G401 (cell line): Measurements from ENCODE around the gene MT1B. TPM values are rescaled to one million over a fixed set of nuclear protein-coding genes. Genes with fewer than 3 reads are reported as not detected.

Experiments
- DNase-seq: peaks from one replicate; pipeline ENCODE4 v3.0.0-alpha.2; 2015; ENCODE audit warnings: low spot score
- in situ Hi-C: cut with HindIII; loops from 2 replicates; pipeline ENCODE4 v1.10.0; 2016; ENCODE audit warnings: low sequenced_read_pairs, mixed read lengths
- total RNA-seq: library from RNA; depleted of rRNA; stranded (reverse); fragments of >200 nt; shearing (Covaris generic); gene quantifications from 2 replicates; pipeline ENCODE4 v1.2.3, GENCODE V29; 2014; rRNA removed

MT1B gene
- total RNA-seq = not detected in 2 replicates

DNA sequence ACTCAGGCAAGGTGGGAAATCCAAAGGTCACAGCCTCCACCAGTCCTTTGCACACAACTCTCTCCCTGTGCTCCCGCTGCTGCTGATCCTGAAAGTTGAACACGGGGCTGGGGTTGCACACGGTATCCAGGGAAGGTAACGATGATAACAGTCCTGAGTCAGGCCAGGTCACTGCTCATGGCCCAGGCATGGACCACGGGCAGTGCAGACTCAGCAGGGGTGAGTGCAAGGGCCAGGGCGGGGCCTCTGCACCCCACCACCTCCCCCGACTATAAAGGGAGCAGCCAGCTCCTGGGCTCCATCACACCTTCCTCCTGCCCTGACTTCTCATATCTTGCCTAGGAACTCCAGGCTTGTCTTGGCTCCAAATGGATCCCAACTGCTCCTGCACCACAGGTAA is at the start of gene MT1B:
TSS of gene MT1B (plus strand) at position 301 of the 400 bp plus-strand sequence. CDS start at position 369, 68 bp downstream.
- no peak for DNase-seq
- in situ Hi-C loops = loop anchor here (5.0 kb wide), 1 partner anchor 39 kb away; no protein-coding TSS in a partner anchor

GRCh38 chr16:56603589-56603988 is 48.1 kb upstream of the MT1B start:
- DNase-seq = peak; percentile 66
- in situ Hi-C loops = no loop called here

DNA sequence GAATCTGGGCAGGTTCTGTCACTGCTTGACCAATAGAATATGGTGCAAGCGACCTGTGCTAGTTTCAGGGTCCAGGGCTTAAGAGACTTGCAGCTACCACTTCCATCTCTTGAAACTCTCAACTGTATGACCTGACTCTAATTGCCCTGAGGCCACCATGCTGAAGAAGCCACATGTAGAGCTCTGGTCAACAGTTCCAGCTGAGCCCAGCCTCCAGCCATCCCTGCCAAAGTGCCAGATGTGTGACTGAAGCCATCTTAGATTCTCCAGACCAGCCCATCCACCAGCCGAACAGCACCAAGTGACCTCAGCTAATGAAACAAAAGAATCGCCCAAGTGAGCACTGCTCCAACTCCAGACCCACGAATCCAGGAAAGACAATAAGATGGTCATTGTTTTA is 46.7 kb upstream of the MT1B start:
- in situ Hi-C loops = no loop called here
- DNase-seq = no peak

DNA sequence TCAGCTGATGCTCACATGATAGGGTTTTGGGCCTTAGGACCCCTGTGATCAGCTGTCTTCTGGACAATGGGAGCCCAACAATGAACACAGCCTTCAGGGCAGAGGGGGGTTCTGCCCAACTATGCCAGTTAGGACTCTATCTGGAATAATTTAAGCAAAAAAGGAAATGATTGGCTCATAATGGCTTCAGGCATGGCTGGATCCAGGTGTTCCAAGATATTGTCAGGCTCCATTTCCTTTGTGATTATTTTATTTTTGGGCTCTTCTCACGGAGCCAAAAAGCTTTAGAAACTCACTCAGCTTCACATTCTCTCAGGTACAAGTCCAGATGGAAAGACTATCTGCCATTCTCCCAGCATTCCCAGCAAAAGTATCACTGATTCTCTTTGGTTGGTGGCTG is 46.2 kb upstream of the MT1B start:
- no peak for DNase-seq
- in situ Hi-C loops = no loop called here

- in situ Hi-C loops = no loop called here
- no peak for DNase-seq
Observed at GRCh38 chr16:56606071-56606475, 45.6 kb upstream of the MT1B start.

DNA sequence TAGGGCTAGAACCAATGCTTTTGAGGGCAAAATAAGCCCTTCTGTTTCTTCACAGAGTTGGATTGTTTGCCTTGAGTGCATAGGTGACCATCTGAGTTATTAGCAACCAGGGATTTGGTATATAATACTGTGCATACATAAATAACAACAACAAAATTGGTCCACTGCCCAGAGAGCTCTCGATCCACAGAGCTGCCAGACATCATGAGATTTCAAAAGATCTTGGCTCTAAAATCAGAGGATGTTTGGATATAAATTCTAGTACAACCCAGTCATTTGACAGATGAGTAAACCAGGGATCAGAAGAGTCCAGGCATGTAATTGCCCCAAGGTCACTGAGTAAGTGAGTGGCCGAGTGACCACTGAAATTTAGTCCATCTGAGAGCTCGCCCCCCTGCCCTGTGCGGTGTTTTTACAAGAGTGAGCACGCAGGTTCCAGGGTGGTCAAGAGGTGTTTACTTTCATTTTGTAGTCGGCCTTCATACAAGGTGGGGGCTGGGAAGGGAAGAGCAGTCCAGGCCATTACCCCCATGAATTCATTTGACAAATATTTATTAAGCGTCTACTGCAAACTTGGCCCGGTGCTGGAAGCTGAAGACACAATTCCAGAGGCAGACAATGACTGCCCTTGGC is 45.1 kb upstream of the MT1B start:
- no peak for DNase-seq
- in situ Hi-C loops = no loop called here

GRCh38 chr16:56607109-56607618 is 44.5 kb upstream of the MT1B start:
- in situ Hi-C loops = no loop called here
- no peak for DNase-seq

- in situ Hi-C loops = no loop called here
- no peak for DNase-seq
Observed at GRCh38 chr16:56607675-56608042, 44.0 kb upstream of the MT1B start.

DNA sequence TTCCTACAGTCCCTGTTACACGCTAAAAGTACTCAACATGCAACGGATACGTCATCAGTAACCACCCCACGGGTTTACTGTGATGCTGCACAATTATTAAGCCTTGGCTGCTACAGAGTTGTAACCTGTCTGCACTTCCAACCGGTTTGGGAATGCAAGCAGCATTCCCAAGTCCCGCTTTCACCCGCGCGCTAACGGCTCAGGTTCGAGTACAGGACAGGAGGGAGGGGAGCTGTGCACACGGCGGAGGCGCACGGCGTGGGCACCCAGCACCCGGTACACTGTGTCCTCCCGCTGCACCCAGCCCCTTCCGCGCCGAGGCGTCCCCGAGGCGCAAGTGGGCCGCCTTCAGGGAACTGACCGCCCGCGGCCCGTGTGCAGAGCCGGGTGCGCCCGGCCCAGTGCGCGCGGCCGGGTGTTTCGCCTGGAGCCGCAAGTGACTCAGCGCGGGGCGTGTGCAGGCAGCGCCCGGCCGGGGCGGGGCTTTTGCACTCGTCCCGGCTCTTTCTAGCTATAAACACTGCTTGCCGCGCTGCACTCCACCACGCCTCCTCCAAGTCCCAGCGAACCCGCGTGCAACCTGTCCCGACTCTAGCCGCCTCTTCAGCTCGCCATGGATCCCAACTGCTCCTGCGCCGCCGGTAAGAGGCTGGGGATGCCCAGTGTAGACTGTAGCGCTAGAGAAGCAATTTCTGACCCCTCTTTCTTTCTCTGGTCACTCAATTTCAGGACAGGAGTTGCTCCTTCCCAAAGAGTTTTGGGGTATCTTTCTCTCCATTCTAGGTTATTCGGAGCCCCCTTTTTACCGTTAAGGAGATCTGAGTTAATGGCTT is 43.4 kb upstream of the MT1B start, which contains the start of gene MT2A:
TSS of gene MT2A (plus strand) at position 542 of the 833 bp plus-strand sequence. CDS start at position 614, 72 bp downstream.
- in situ Hi-C loops = no loop called here
- peak; percentile 94 for DNase-seq

- in situ Hi-C loops = no loop called here
- peak; percentile 38 for DNase-seq
Observed at GRCh38 chr16:56608876-56609462, 42.7 kb upstream of the MT1B start.

DNA sequence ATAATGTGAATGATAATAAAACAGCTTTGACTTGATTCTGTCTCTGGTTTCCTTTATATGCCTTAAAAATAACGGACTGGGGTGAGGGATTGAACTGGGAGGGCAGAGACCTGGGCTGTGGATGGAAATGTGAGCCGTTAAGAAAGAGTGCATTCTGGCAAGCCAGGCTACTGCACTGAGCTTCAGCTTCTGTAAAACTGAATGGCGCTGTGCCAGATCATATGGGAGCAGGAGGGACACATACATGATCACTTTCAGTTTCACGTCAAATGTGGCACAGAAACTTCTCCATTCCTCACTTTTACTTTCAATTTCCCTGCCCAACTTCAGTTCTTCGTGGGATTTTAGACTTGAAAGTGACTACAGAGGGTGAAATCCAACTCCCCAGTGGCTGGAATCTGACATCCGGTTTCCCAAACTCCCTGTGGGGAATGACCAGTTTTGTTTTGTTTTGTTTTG is 42.2 kb upstream of the MT1B start:
- peak; percentile 52 for DNase-seq
- in situ Hi-C loops = no loop called here

DNA sequence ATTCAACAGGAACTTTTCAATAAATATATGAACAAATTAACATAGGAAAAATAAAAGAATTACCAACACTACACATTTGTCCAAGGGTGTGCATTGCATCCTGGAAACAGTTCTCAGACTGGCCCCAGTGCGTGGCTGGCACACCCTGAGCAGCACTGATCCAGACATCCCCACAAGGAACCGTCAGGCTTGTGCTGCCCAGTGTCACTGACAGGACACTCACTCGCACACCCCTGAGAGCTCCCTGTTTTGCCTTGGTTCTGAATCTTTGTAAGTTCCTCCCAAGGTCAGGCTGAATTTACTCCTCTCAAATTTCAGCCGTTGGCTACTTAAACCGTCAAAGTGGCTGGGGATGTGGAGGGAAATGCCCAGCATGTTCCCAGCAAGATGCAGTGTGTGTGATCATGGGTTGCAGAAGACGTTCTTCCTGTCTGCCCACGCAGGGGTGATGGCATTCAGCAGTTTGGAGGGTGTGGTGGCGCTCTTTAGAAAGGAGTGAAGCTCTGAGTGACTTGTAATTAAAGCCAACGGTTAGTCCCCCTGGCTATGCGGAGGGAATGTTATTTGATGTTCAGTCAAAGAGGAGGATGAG is 41.6 kb upstream of the MT1B start:
- DNase-seq = no peak
- in situ Hi-C loops = loop anchor here (5.0 kb wide), 1 partner anchor 42 kb away; the partner anchor contains the start of gene MT1B

GRCh38 chr16:56610609-56611111 is 41.0 kb upstream of the MT1B start:
- DNase-seq = no peak
- in situ Hi-C loops = loop anchor here (5.0 kb wide), 1 partner anchor 42 kb away; the partner anchor contains the start of gene MT1B

DNA sequence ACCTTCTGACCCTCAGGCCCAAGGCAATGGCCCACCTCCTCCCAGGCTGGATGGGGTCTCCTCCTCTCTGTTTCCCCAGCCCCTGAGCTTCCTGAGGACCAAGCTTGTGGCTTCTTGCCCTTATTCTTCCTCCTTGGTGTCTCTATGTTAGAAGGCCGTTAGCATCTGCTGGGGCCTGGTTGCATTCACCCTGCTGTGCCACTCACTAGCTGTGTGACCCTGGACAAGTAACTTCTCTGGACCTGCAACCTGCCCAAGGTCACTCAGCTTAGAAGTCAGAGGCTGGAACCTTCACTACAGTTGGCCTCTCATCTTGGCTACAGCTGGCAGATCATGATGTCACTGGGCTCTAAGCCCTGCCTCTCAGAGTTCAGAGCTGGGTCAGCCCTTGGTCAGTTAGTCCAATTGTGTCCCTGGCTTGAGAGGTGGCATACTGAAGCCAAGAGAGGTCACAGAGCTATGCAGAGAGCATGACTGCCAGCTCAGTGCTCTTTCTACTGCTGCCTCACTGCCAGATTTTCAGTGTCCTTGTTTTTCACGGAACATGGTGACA is 40.3 kb upstream of the MT1B start:
- in situ Hi-C loops = loop anchor here (5.0 kb wide), 1 partner anchor 41 kb away; the partner anchor contains the start of gene MT1B
- DNase-seq = no peak

DNA sequence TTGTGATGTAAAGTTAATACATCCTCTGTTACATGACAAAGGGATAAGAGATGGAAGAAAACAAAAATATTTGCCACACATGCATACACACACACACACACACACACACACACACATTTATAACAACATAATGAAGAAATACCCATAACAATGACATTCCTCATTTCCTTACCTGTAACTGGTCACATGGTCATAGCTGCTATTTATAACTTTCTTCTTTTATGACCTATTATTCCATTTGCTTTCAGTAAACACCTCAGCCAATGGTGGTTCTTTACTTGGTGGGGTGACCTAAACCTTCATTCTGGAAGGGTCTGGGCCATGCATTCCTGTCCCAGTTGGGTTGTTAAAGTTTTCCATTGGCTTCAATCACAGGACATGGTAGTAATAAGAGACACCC is 38.0 kb upstream of the MT1B start:
- DNase-seq = no peak
- in situ Hi-C loops = loop anchor here (5.0 kb wide), 1 partner anchor 39 kb away; the partner anchor contains the start of gene MT1B

DNA sequence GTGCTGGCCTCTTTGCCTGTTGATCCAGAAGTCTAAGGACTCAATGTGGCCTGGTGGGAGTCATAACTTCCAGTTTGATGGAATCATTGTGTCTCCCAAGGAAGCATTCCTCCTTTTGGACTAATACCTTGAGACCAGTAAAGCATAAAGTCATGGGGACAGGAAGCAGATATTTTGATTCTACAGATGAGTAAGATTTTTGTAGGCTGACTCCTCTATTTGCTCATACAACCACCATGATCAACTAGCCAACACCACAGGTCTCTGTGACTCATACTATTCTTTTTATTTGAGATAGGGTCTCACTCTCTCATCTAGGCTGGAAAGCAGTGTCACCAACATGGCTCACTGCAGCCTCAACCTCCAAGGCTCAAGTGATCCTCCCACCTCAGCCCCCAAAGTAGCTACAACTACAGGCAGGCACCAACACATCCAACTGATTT is 37.1 kb upstream of the MT1B start:
- no peak for DNase-seq
- in situ Hi-C loops = loop anchor here (5.0 kb wide), 1 partner anchor 38 kb away; the partner anchor contains the start of gene MT1B

DNA sequence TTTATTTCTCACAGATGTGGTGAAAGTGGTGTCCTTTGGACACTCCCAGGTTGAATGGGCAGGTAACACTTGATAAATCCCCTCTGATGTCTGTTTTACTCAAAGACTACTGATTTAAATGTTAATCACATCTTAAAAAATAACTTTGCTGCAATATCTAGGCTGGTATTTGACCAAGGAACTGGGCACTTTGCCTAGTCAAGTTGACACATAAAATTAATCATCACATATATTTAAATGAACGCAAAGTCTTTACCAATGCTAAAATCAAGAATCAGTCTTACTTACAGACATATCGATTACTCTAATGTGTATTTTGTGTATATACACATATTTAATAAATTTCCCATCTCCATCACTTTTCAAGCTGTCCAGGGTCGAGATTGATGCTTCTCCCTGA is 36.3 kb upstream of the MT1B start:
- in situ Hi-C loops = no loop called here
- no peak for DNase-seq

DNA sequence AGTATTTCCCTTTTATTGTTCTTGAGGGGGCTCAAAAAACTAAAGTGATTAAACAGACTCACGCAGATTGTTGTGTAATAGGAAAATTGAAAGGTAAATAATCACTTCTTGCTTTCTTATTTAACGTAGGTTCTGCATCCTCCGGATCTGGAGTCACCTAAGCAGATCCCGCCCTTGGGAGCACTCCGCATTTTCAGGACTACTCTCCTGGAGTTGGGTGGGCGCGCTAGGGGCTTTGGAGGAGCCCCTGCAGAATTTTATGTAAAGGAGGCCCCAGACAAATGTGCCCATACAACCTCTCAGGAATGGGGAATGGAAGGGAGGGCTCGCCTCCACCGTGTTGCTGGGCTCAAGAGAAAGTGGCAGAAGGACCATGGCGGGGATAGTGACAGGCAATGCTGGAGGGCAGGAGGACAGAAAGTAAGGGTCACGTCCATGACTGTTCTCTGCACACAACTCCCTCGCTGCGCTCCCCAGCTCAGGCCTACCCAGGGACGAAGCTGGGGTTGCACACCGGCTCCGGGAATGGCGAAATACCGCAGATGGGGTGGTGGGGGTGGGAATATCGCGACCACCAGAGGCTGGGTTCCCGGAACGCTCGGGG is 35.0 kb upstream of the MT1B start:
- no peak for DNase-seq
- in situ Hi-C loops = no loop called here
